Caco-2 (cell line): Measurements from ENCODE around the gene ZNF346. TPM values are rescaled to one million over a fixed set of nuclear protein-coding genes. Genes with fewer than 3 reads are reported as not detected.

Experiments
- BruUV-seq: library from RNA; stranded (reverse); fragments of 400-500 nt; replicated peaks from 2 replicates; lab custom pipeline; 2021; lab: Mats Ljungman, UMichigan
- CTCF ChIA-PET: fragments of 300-600 bp; sonication (Branson Sonifier 250); formaldehyde crosslinking; loops from one replicate; lab custom pipeline; 2022; ENCODE audit warnings: antibody characterized with exemption; lab: Charles Lee
- POLR2A ChIA-PET: fragments of 300-600 bp; sonication (Branson Sonifier 250); formaldehyde crosslinking; loops from one replicate; lab custom pipeline; 2022; ENCODE audit warnings: antibody characterized with exemption; lab: Charles Lee
- DNase-seq, 2 experiments: peaks; one replicate each; pipeline versions ENCODE4 v3.0.0 to v3.0.0-alpha.2; 2020 to 2022
- H3K27me3 ChIP-seq: replicated peaks from 2 replicates; pipeline ENCODE4 v1.6.0; 2011; ENCODE audit warnings: low read length; ENCODE audit not compliant: control insufficient read depth, insufficient read depth
- H3K36me3 ChIP-seq: 2 replicates; pipeline ENCODE4 v1.5.1; 2011; ENCODE audit warnings: low read length; ENCODE audit not compliant: control insufficient read depth, insufficient read depth
- H3K4me1 ChIP-seq: fragments of 250-450 bp; sonication (Bioruptor Pico); 2 replicates; pipeline ENCODE4 v1.5.1; 2020; ENCODE audit warnings: mild to moderate bottlenecking
- H3K4me3 ChIP-seq: 2 replicates; pipeline ENCODE4 v1.5.1; 2011; ENCODE audit warnings: low read depth, mild to moderate bottlenecking, control low read depth, low read length
- H3K9me3 ChIP-seq: fragments of 250-450 bp; sonication (Bioruptor Pico); 2 replicates; pipeline ENCODE4 v1.5.1; 2020; ENCODE audit warnings: mild to moderate bottlenecking, moderate library complexity
- H3K27ac Mint-ChIP-seq: one replicate; pipeline ENCODE4 v1.8.0; 2022; ENCODE audit warnings: mixed read lengths; ENCODE audit not compliant: unreplicated experiment
- H3K27me3 Mint-ChIP-seq: one replicate; pipeline ENCODE4 v1.8.0; 2022; ENCODE audit warnings: mixed read lengths; ENCODE audit not compliant: insufficient read depth, unreplicated experiment
- H3K36me3 Mint-ChIP-seq: one replicate; pipeline ENCODE4 v1.8.0; 2022; ENCODE audit warnings: mild to moderate bottlenecking, mixed read lengths; ENCODE audit not compliant: insufficient read depth, unreplicated experiment
- H3K4me1 Mint-ChIP-seq: one replicate; pipeline ENCODE4 v1.8.0; 2022; ENCODE audit warnings: low read depth, mixed read lengths; ENCODE audit not compliant: unreplicated experiment
- H3K4me3 Mint-ChIP-seq: one replicate; pipeline ENCODE4 v1.8.0; 2022; ENCODE audit warnings: mild to moderate bottlenecking, moderate library complexity, mixed read lengths; ENCODE audit not compliant: unreplicated experiment
- H3K9me3 Mint-ChIP-seq: one replicate; pipeline ENCODE4 v1.8.0; 2022; ENCODE audit warnings: mixed read lengths; ENCODE audit not compliant: unreplicated experiment
- CTCF ChIP-seq, 2 experiments: fragments of 200-600 bp in 1 of 2; IDR thresholded peaks; 1 replicate in 1 of 2; 2 replicates in 1 of 2; pipeline versions ENCODE4 v1.5.1 to v1.8.0; 2011 to 2022; ENCODE audit warnings: antibody characterized with exemption in 1 of 2, control low read depth in 1 of 2, inconsistent platforms in 1 of 2, low read depth in 1 of 2, low read length in 1 of 2, mild to moderate bottlenecking in 1 of 2, moderate library complexity in 1 of 2; ENCODE audit not compliant: insufficient read depth in 1 of 2, severe bottlenecking in 1 of 2, unreplicated experiment in 1 of 2
- intact Hi-C: fragments of 100-400 bp; cut with micrococcal nuclease; formaldehyde crosslinking; loops from one replicate; pipeline ENCODE4 v1.10.0; 2022; ENCODE audit not compliant: unreplicated experiment
- total RNA-seq: library from RNA; stranded (reverse); gene quantifications from 2 replicates; pipeline ENCODE4 v1.2.3, GENCODE V29; 2022

ZNF346 gene
- total RNA-seq, 1 experiment from 2014 or later = 24.2 TPM

GRCh38 chr5:177067503-177067902, 45.0 kb downstream of the ZNF346 start:
- Mint-ChIP-seq H3K9me3 (no peaks in the 10 kb centered on the region), H3K4me3 (no peak overlapping the region), H3K4me1 (peaks cover 11% of the 10 kb centered on the region), H3K36me3 (peaks cover 9% of the 10 kb centered on the region), H3K27me3 (no peaks in the 10 kb centered on the region), H3K27ac (no peak overlapping the region)
- no peaks in the 10 kb centered on the region for H3K9me3 ChIP-seq
- H3K4me3 ChIP-seq = no peak overlapping the region
- ChIA-PET CTCF (interaction anchor here (0.6 to 8.7 kb wide), 3 partner anchors 23 to 296 kb away, joined by 3 to 132 read pairs (median 3); no protein-coding TSS in a partner anchor), POLR2A (interaction anchor here (1.9 kb wide), 1 partner anchor 19 kb away, joined by 7 read pairs; the partner anchor contains the start of gene FGFR4)
- intact Hi-C loops = no loop called here
- H3K4me1 ChIP-seq = peaks cover 9% of the 10 kb centered on the region; the same call in 1 of the 2 replicates
- BruUV-seq = no TSS peak
- no peak for DNase-seq
- no peaks in the 10 kb centered on the region for H3K27me3 ChIP-seq
- 0 out of 2 replicates have a peak, but pooled peaks cover 1% of the 10 kb centered on the region for H3K36me3 ChIP-seq
- TF ChIP-seq CTCF (IDR thresholded peaks at IDR 0.05; ENCODE audit: insufficient read depth in 1 of 2, low read depth in 1 of 2, low read length in 1 of 2, severe bottlenecking in 1 of 2, unreplicated experiment in 1 of 2) = no peak

GRCh38 chr5:177070536-177071191, 48.2 kb downstream of the ZNF346 start:
- H3K36me3 Mint-ChIP-seq = no peaks in the 10 kb centered on the region
- CTCF ChIA-PET = interaction anchor here (0.6 to 8.7 kb wide), 5 partner anchors 12 to 410 kb away, joined by 3 to 132 read pairs (median 7); partner anchors contain the start of gene FGFR4
- BruUV-seq = no TSS peak
- POLR2A ChIA-PET = interaction anchor here (0.7 kb wide), 1 partner anchor 24 kb away, joined by 4 read pairs; no protein-coding TSS in a partner anchor
- Histone ChIP-seq H3K4me3 (no peak overlapping the region), H3K27me3 (no peaks in the 10 kb centered on the region), H3K9me3 (no peaks in the 10 kb centered on the region), H3K4me1 (peaks cover 9% of the 10 kb centered on the region; the same call in 1 of the 2 replicates), H3K36me3 (no peaks in the 10 kb centered on the region)
- DNase-seq = no peak
- no peaks in the 10 kb centered on the region for H3K27me3 Mint-ChIP-seq
- no peak overlapping the region for H3K27ac Mint-ChIP-seq
- no peak overlapping the region for H3K4me3 Mint-ChIP-seq
- H3K9me3 Mint-ChIP-seq = no peaks in the 10 kb centered on the region
- no peak for TF ChIP-seq CTCF (IDR thresholded peaks at IDR 0.05; ENCODE audit: insufficient read depth in 1 of 2, low read depth in 1 of 2, low read length in 1 of 2, severe bottlenecking in 1 of 2, unreplicated experiment in 1 of 2)
- peaks cover 12% of the 10 kb centered on the region for H3K4me1 Mint-ChIP-seq
- intact Hi-C loops = loop anchor here (1.0 kb wide), 1 partner anchor 42 kb away; no protein-coding TSS in a partner anchor

- DNase-seq = peak; percentile 85 to 87
- Histone ChIP-seq H3K4me1 (peaks cover 9% of the 10 kb centered on the region; the same call in 1 of the 2 replicates), H3K4me3 (no peak overlapping the region), H3K9me3 (no peaks in the 10 kb centered on the region), H3K36me3 (no peaks in the 10 kb centered on the region), H3K27me3 (no peaks in the 10 kb centered on the region)
- Mint-ChIP-seq H3K27ac (peak overlapping the region; percentile 6), H3K9me3 (no peaks in the 10 kb centered on the region), H3K27me3 (no peaks in the 10 kb centered on the region), H3K4me1 (peaks cover 12% of the 10 kb centered on the region), H3K4me3 (peak overlapping the region; percentile 4), H3K36me3 (no peaks in the 10 kb centered on the region)
- TF ChIP-seq CTCF (IDR thresholded peaks at IDR 0.05; ENCODE audit: insufficient read depth in 1 of 2, low read depth in 1 of 2, low read length in 1 of 2, severe bottlenecking in 1 of 2, unreplicated experiment in 1 of 2) = peak; percentile 82 to 93
- no TSS peak for BruUV-seq
- intact Hi-C loops = loop anchor here (1.0 to 2.0 kb wide), 2 partner anchors 15 to 40 kb away; partner anchors contain the start of gene FGFR4
- CTCF ChIA-PET = interaction anchor here (0.5 to 8.7 kb wide), 14 partner anchors 8 to 412 kb away, joined by 3 to 132 read pairs (median 4); partner anchors contain the start of gene FGFR4
- POLR2A ChIA-PET = interaction anchor here (0.7 to 1.1 kb wide), 3 partner anchors 12 to 23 kb away, joined by 4 to 10 read pairs (median 5); partner anchors contain the start of gene FGFR4
Measured at GRCh38 chr5:177071666-177072385, 49.3 kb downstream of the ZNF346 start.
